ENCODE data around the gene CHRNB4.
"Not testable (repeated sequence)": the region's sequence is repeated elsewhere in the genome, so short reads cannot be mapped to it uniquely, and the experiment has no call there.

CHRNB4 gene

GRCh38 chr15:78614021-78614420 lies 27.0 kb downstream of the CHRNB4 start:
- no peak for DNase-seq

DNA sequence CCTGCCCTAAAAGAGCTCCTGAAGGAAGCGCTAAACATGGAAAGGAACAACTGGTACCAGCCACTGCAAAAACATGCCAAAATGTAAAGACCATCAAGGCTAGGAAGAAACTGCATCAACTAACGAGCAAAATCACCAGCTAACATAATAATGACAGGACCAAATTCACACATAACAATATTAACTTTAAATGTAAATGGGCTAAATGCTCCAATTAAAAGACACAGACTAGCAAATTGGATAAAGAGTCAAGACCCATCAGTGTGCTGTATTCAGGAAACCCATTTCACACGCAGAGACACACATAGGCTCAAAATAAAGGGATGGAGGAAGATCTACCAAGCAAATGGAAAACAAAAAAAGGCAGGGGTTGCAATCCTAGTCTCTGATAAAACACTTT lies 31.5 kb downstream of the CHRNB4 start:
- DNase-seq, result not testable (repeated sequence)

GRCh38 chr15:78605680-78606079 lies 35.3 kb downstream of the CHRNB4 start:
- no peak for DNase-seq

- DNase-seq, result no peak
Measured at GRCh38 chr15:78605201-78605600, 35.8 kb downstream of the CHRNB4 start.

DNA sequence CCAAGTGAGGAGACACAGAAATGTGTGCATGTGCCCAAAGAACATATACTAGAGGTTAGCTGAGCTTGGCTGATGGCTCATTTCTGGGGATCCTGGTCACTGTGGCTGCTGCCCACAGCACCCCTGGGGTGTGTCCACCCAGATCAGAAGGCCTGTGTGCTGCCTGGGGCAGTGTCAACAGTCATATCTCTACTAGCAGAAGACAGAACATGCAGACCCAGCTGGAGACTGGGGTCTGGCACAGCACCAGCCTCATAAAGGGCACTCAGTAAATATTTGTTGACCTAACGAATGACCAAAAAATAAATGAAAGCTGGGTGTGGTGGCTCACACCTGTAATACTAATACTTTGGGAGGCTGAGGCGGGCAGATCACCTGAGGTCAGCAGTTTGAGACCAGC lies 36.6 kb downstream of the CHRNB4 start:
- no peak for DNase-seq

DNA sequence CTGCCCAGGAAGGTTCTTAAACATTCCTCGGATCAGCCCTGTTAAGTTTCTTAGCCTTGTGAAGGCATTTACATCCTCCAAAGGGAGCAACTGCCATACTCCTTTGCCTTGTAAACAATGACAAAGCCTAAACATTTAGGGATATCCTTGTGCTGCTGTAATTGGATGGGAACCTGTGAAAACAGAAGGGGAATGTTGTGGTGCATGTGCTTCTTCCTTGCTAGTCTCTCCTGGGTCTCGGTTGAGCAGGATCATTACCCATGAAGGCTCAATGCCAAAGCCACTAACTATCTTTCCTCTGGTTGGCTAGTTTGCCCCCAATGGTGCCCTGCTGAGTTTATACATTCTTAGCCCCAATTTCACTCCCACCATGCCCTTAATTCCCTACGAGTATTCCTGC lies 37.5 kb downstream of the CHRNB4 start:
- DNase-seq, result no peak

DNA sequence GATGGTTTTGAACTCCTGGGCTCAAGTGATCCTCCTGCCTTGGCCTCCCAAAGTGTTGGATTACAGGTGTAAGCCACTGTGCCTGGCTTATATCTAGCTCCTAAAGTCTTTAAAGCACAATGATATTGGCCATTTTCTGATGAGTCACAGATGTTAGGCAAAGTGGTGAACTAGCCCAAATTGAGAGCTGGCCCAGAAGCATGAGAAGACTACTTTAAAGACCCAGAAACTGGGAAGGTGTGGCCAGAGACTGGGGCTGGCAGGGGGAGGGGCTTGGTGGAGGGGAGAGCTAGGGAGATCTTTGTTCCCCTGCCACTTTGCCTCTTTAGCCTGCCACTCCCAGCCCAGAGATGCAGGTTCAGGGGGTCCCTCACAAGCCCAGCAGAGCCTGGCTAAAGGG lies 41.8 kb downstream of the CHRNB4 start:
- no peak for DNase-seq

GRCh38 chr15:78598348-78598747 lies 42.7 kb downstream of the CHRNB4 start:
- no peak for DNase-seq

- DNase-seq, result no peak
Measured at GRCh38 chr15:78597583-78597982, 43.4 kb downstream of the CHRNB4 start.

GRCh38 chr15:78574944-78575343 lies 66.1 kb downstream of the CHRNB4 start:
- DNase-seq, result no peak
